H1 (cell line): ENCODE measurements around the gene ZKSCAN1. TPM values are rescaled to one million over a fixed set of nuclear protein-coding genes. Genes with fewer than 3 reads are reported as not detected.

Source experiments
- CTCF ChIA-PET: fragments of 300-600 bp; sonication (Branson Sonifier 250); formaldehyde crosslinking; loops from one replicate; lab custom pipeline; 2021; ENCODE audit not compliant: partially characterized antibody; lab: Charles Lee
- POLR2A ChIA-PET: fragments of 300-600 bp; sonication (Branson Sonifier 250); formaldehyde crosslinking; loops from one replicate; lab custom pipeline; 2021; ENCODE audit warnings: inconsistent platforms; ENCODE audit not compliant: partially characterized antibody; lab: Charles Lee
- DNase-seq, 2 experiments: peaks; one replicate each; pipeline versions ENCODE4 v3.0.0 to v3.0.0-alpha.2; 2010 to 2022; ENCODE audit warnings: low spot score in 2 of 2, low read depth in 1 of 2, mixed read lengths in 1 of 2
- FAIRE-seq: peaks from 2 replicates; lab custom pipeline; 2011; peaks lifted over from hg19 to GRCh38; lab: Jason Lieb, UNC
- H2AFZ ChIP-seq: 2 replicates; pipeline ENCODE4 v1.8.1; 2012; ENCODE audit warnings: low read length, inconsistent platforms
- H2AK5ac ChIP-seq: 2 replicates; pipeline ENCODE4 v1.6.1; 2013; ENCODE audit warnings: low read depth, low read length
- H2BK120ac ChIP-seq: replicated peaks from 2 replicates; pipeline ENCODE3; 2013; ENCODE audit warnings: low read depth, low read length, inconsistent platforms
- H2BK12ac ChIP-seq: 2 replicates; pipeline ENCODE4 v1.6.1; 2013; ENCODE audit warnings: low read depth, low read length
- H2BK15ac ChIP-seq: 2 replicates; pipeline ENCODE4 v1.6.1; 2013; ENCODE audit warnings: low read length
- H2BK20ac ChIP-seq: 2 replicates; pipeline ENCODE4 v1.6.1; 2013; ENCODE audit warnings: low read length
- H2BK5ac ChIP-seq: 2 replicates; pipeline ENCODE4 v1.6.1; 2013; ENCODE audit warnings: low read depth, low read length
- H3K14ac ChIP-seq: 2 replicates; pipeline ENCODE4 v1.6.1; 2013; ENCODE audit warnings: inconsistent platforms; ENCODE audit not compliant: insufficient read length
- H3K18ac ChIP-seq: 2 replicates; pipeline ENCODE4 v1.6.1; 2013; ENCODE audit warnings: low read length; ENCODE audit errors: extremely low read depth
- H3K23ac ChIP-seq: 2 replicates; pipeline ENCODE4 v1.6.1; 2013; ENCODE audit warnings: inconsistent platforms; ENCODE audit not compliant: insufficient read length
- H3K23me2 ChIP-seq: 2 replicates; pipeline ENCODE4 v1.6.1; 2013; ENCODE audit warnings: low read depth, low read length
- H3K27ac ChIP-seq: 2 replicates; pipeline ENCODE4 v1.6.1; 2011; ENCODE audit warnings: low read depth, low read length, inconsistent platforms
- H3K27me3 ChIP-seq, 4 experiments: replicated peaks in 1 of 4; 1 replicate in 1 of 4; 2 replicates in 3 of 4; pipeline versions ENCODE4 v1.6.1 to v1.8.1; 2011 to 2013; ENCODE audit warnings: low read length in 3 of 4, mild to moderate bottlenecking in 3 of 4, inconsistent platforms in 2 of 4, mixed read lengths in 2 of 4, moderate library complexity in 1 of 4; ENCODE audit not compliant: control insufficient read depth in 3 of 4, insufficient read depth in 3 of 4; ENCODE audit errors: extremely low read depth in 1 of 4
- H3K36me3 ChIP-seq, 4 experiments: 2 replicates each; pipeline versions ENCODE4 v1.6.1 to v1.8.1; 2011 to 2013; ENCODE audit warnings: mild to moderate bottlenecking in 4 of 4, low read length in 3 of 4, moderate library complexity in 2 of 4, control low read depth in 1 of 4, inconsistent platforms in 1 of 4; ENCODE audit not compliant: insufficient read depth in 4 of 4, control insufficient read depth in 2 of 4
- H3K4ac ChIP-seq: replicated peaks from 2 replicates; pipeline ENCODE3; 2013; ENCODE audit warnings: low read length, low read depth, mixed read lengths, inconsistent platforms; ENCODE audit not compliant: insufficient read length
- H3K4me1 ChIP-seq, 4 experiments: replicated peaks in 1 of 4; 1 replicate in 1 of 4; 2 replicates in 3 of 4; pipeline versions ENCODE4 v1.6.1 to v1.8.1; 2011 to 2013; ENCODE audit warnings: low read length in 3 of 4, inconsistent platforms in 2 of 4, mixed read lengths in 1 of 4; ENCODE audit not compliant: insufficient read depth in 4 of 4, control insufficient read depth in 3 of 4
- H3K4me2 ChIP-seq, 2 experiments: 2 replicates each; pipeline versions ENCODE4 v1.6.1 to v1.8.1; 2011 to 2013; ENCODE audit warnings: low read depth in 2 of 2, low read length in 2 of 2, control low read depth in 1 of 2, inconsistent platforms in 1 of 2, mild to moderate bottlenecking in 1 of 2; ENCODE audit not compliant: insufficient read depth in 1 of 2
- H3K4me3 ChIP-seq, 4 experiments: fragments of 200-600, 300-600 bp in 1 of 4; sonication (generic), shearing (Covaris generic), sonication (Bioruptor Twin) in 1 of 4; 2 replicates each; pipeline versions ENCODE4 v1.5.1 to v1.8.1; 2011 to 2016; ENCODE audit warnings: low read length in 4 of 4, low read depth in 3 of 4, control low read depth in 2 of 4, inconsistent platforms in 2 of 4, mild to moderate bottlenecking in 2 of 4, mixed read lengths in 1 of 4, moderate library complexity in 1 of 4; ENCODE audit not compliant: insufficient read depth in 2 of 4; ENCODE audit errors: extremely low read depth in 1 of 4
- H3K56ac ChIP-seq: replicated peaks from 2 replicates; pipeline ENCODE3; 2013; ENCODE audit warnings: low read depth, mild to moderate bottlenecking, mixed read lengths, low read length, inconsistent platforms; ENCODE audit not compliant: insufficient read length
- H3K79me1 ChIP-seq: 2 replicates; pipeline ENCODE4 v1.6.1; 2013; ENCODE audit warnings: low read depth, low read length, control low read depth
- H3K79me2 ChIP-seq, 2 experiments: 2 replicates each; pipeline versions ENCODE4 v1.6.1 to v1.8.1; 2012 to 2013; ENCODE audit warnings: low read length in 2 of 2, mild to moderate bottlenecking in 2 of 2, inconsistent platforms in 1 of 2; ENCODE audit not compliant: insufficient read depth in 2 of 2, control insufficient read depth in 1 of 2
- H3K9ac ChIP-seq, 4 experiments: replicated peaks in 1 of 4; 1 replicate in 1 of 4; 2 replicates in 3 of 4; pipeline versions ENCODE4 v1.6.1 to v1.8.1; 2011 to 2013; ENCODE audit warnings: low read depth in 3 of 4, low read length in 3 of 4, control low read depth in 2 of 4, mild to moderate bottlenecking in 2 of 4, moderate library complexity in 2 of 4, inconsistent platforms in 1 of 4; ENCODE audit errors: extremely low read depth in 1 of 4
- H3K9me3 ChIP-seq, 2 experiments: 2 replicates each; pipeline versions ENCODE4 v1.6.1 to v1.8.1; 2012 to 2013; ENCODE audit warnings: mild to moderate bottlenecking in 2 of 2, moderate library complexity in 2 of 2, control low read depth in 1 of 2, inconsistent platforms in 1 of 2, low read depth in 1 of 2, low read length in 1 of 2, mixed read lengths in 1 of 2; ENCODE audit not compliant: insufficient read depth in 2 of 2
- H4K20me1 ChIP-seq, 2 experiments: replicated peaks in 1 of 2; 2 replicates each; pipeline versions ENCODE3 to v1.8.1; 2011 to 2013; ENCODE audit warnings: inconsistent platforms in 2 of 2, low read length in 2 of 2, mild to moderate bottlenecking in 1 of 2; ENCODE audit not compliant: insufficient read depth in 2 of 2, control insufficient read depth in 1 of 2
- H4K5ac ChIP-seq: 2 replicates; pipeline ENCODE4 v1.6.1; 2013; ENCODE audit warnings: low read length, low read depth, mixed read lengths, inconsistent platforms; ENCODE audit not compliant: insufficient read length
- H4K8ac ChIP-seq: 2 replicates; pipeline ENCODE4 v1.8.0; 2013; ENCODE audit warnings: mild to moderate bottlenecking, moderate library complexity, low read length, inconsistent platforms; ENCODE audit not compliant: insufficient read depth; ENCODE audit errors: extremely low read depth
- H4K91ac ChIP-seq: replicated peaks from 2 replicates; pipeline ENCODE3; 2013; ENCODE audit warnings: low read length, mixed read lengths, inconsistent platforms; ENCODE audit not compliant: insufficient read length
- CBX8 ChIP-seq: fragments of 300-800, 300-1000 bp; sonication (generic); IDR thresholded peaks from 2 replicates; pipeline ENCODE4 v1.7.1; 2016; ENCODE audit warnings: low read depth, low read length, borderline replicate concordance
- EP300 ChIP-seq, 2 experiments: IDR thresholded peaks; 1 replicate in 1 of 2; 2 replicates in 1 of 2; pipeline ENCODE4 v1.6.1; 2011 to 2012; ENCODE audit warnings: low read depth in 2 of 2, low read length in 2 of 2, mild to moderate bottlenecking in 2 of 2, borderline replicate concordance in 1 of 2, inconsistent platforms in 1 of 2, moderate library complexity in 1 of 2
- GABPA ChIP-seq: IDR thresholded peaks from 2 replicates; pipeline ENCODE4 v1.6.1; 2011; ENCODE audit warnings: mild to moderate bottlenecking, low read length, moderate library complexity, borderline replicate concordance; ENCODE audit not compliant: insufficient read depth
- KDM4A ChIP-seq: IDR thresholded peaks from one replicate; pipeline ENCODE4 v1.7.1; 2012; ENCODE audit warnings: low read depth, mild to moderate bottlenecking, moderate library complexity, low read length, inconsistent platforms; ENCODE audit not compliant: severe bottlenecking
- MAFK ChIP-seq: IDR thresholded peaks from 2 replicates; pipeline ENCODE4 v1.6.1; 2012; ENCODE audit warnings: low read depth, mild to moderate bottlenecking, improper control_type of control experiment, low read length
- POLR2AphosphoS5 ChIP-seq: IDR thresholded peaks from 2 replicates; pipeline ENCODE4 v1.6.1; 2011; ENCODE audit warnings: low read depth, low read length
- RBBP5 ChIP-seq: IDR thresholded peaks from 2 replicates; pipeline ENCODE4 v1.7.1; 2012; ENCODE audit warnings: low read depth, mild to moderate bottlenecking, inconsistent platforms, low read length, moderate library complexity, borderline replicate concordance
- TBP ChIP-seq: IDR thresholded peaks from 2 replicates; pipeline ENCODE4 v1.6.1; 2011; ENCODE audit warnings: low read depth, low read length, improper control_type of control experiment
- YY1 ChIP-seq: IDR thresholded peaks from 2 replicates; pipeline ENCODE4 v1.6.1; 2011; ENCODE audit warnings: low read depth, mild to moderate bottlenecking, low read length
- WGBS, 2 experiments: shearing (Covaris generic) in 1 of 2; methylation state at CpG; one replicate each; pipeline versions ENCODE4 v1.1.6 to v1.1.7; 2013 to 2015; ENCODE audit warnings: low lambda C conversion rate in 2 of 2, mixed read lengths in 2 of 2, inconsistent platforms in 1 of 2, low coverage in 1 of 2, missing lambda C conversion rate in 1 of 2; ENCODE audit not compliant: insufficient replicate concordance in 2 of 2, insufficient coverage in 1 of 2, insufficient read length in 1 of 2; ENCODE audit errors: extremely low coverage in 1 of 2, missing lambda C conversion rate in 1 of 2; 5-methylcytosine and 5-hydroxymethylcytosine counted together
- polyA plus RNA-seq, 7 experiments: library from polyadenylated mRNA; depleted of rRNA in 3 of 7; stranded (reverse) in 5 of 7; unstranded in 2 of 7; fragments of >200 nt in 5 of 7; fragments of 200-250 nt in 2 of 7; gene quantifications; 1 replicate in 5 of 7; 2 replicates in 1 of 7; 4 replicates in 1 of 7; pipeline versions ENCODE4 v1.2.1 to v1.2.3, GENCODE V29; 2011 to 2013; ENCODE audit warnings: missing spikeins in 2 of 7, mixed read lengths in 2 of 7
- total RNA-seq: library from RNA; stranded (reverse); fragmentation: NEBNext Ultra II Directional; extraction: Animal tissue kit (Norgen Biotek cat#: 25700); gene quantifications from 2 replicates; pipeline ENCODE4 v1.2.1, GENCODE V29; 2021

The ZKSCAN1 gene
- total and polyA plus RNA-seq, 2 of the 8 experiments (the other 6 are each of a cell fraction or from before 2014, with no cell fraction given), result 8.2 to 40.6 TPM

GRCh38 chr7:100024020-100024619 is 8.7 kb downstream of the ZKSCAN1 start:
- Histone ChIP-seq H2AK5ac (no peak overlapping the region), H3K9me3 (no peaks in the 10 kb centered on the region), H2BK5ac (no peak overlapping the region), H4K91ac (no peak overlapping the region), H2BK20ac (no peak overlapping the region), H2BK120ac (no peak overlapping the region), H3K23me2 (no peaks in the 10 kb centered on the region), H3K4ac (no peak overlapping the region), H4K5ac (no peak overlapping the region), H3K14ac (no peak overlapping the region), H3K56ac (no peak overlapping the region), H3K4me3 (no peak overlapping the region), H3K9ac (no peak overlapping the region), H2AFZ (no peak overlapping the region), H4K20me1 (peaks cover 0 to 2% of the 10 kb centered on the region in 2 experiments), H3K18ac (no peak overlapping the region), H4K8ac (no peak overlapping the region), H3K4me2 (no peak overlapping the region), H3K27me3 (no peaks in the 10 kb centered on the region), H3K4me1 (no peaks in the 10 kb centered on the region), H2BK12ac (no peak overlapping the region), H3K36me3 (peaks cover 11 to 52% (median 26%) of the 10 kb centered on the region in 4 experiments), H3K79me2 (peaks cover 0 to 28% of the 10 kb centered on the region in 2 experiments; a peak in 2 of 4 replicates), H3K23ac (no peak overlapping the region), H3K79me1 (peaks cover 2% of the 10 kb centered on the region; the same call in 1 of the 2 replicates), H2BK15ac (no peak overlapping the region), H3K27ac (no peak overlapping the region)
- DNase-seq (no peak), FAIRE-seq (no peak)
- POLR2A ChIA-PET, result interaction anchor here (0.9 to 1.0 kb wide), 2 partner anchors 9 to 12 kb away, joined by 3 read pairs; partner anchors contain the start of gene ZKSCAN1
- TF ChIP-seq RBBP5 (no peak), POLR2AphosphoS5 (no peak), EP300 (IDR thresholded peaks at IDR 0.05; ENCODE audit: borderline replicate concordance in 1 of 2, low read depth in 2 of 2, low read length in 2 of 2) (no peak), TBP (no peak), GABPA (no peak), CBX8 (no peak), KDM4A (no peak), MAFK (no peak), YY1 (no peak)
- CTCF ChIA-PET, result no interaction called here
- 94% methylated on average over 12 of the region's 12 CpGs; no CpG with 5 or more reads in 1 of the 2 experiments for WGBS, 2 experiments
